ENCODE results near the gene DEDD2. TPM values are rescaled to one million over a fixed set of nuclear protein-coding genes. Genes with fewer than 3 reads are reported as not detected.
A peak's percentile ranks its signal among the peaks of the same experiment; 100 is the strongest.

Gene DEDD2
- total and polyA plus RNA-seq, 4 donors, result 16.4 to 33.8 (median 19.7) TPM

GRCh38 chr19:42174958-42175734, 42.3 kb downstream of the DEDD2 start:
- WGBS, 2 donors, result 47 to 55% methylated on average over 6 of the region's 6 CpGs
- Histone ChIP-seq H3K27ac (ENCODE audit: low read depth in 1 of 2, low read length in 2 of 2) (no peak overlapping the region), H3K4me3 (ENCODE audit: low read length in 2 of 2) (no peak overlapping the region), H3K36me3 (ENCODE audit: control insufficient read depth in 1 of 2, insufficient read depth in 2 of 2, low read length in 1 of 2) (no peaks in the 10 kb centered on the region), H3K9me3 (ENCODE audit: control insufficient read depth, low read length) (no peaks in the 10 kb centered on the region), H3K27me3 (ENCODE audit: control insufficient read depth in 1 of 2, insufficient read depth in 2 of 2, low read length in 1 of 2) (no peaks in the 10 kb centered on the region), H3K4me1 (ENCODE audit: control insufficient read depth in 1 of 2, insufficient read depth in 2 of 2, low read length in 2 of 2) (no peaks in the 10 kb centered on the region)
- DNase-seq (peak in 1 of 2 donors; percentile 32), ATAC-seq (ENCODE audit: low FRiP score) (no peak)
- intact Hi-C loops (cut with DNase I), result no loop called here

GRCh38 chr19:42174188-42174587, 43.3 kb downstream of the DEDD2 start:
- Histone ChIP-seq H3K27ac (ENCODE audit: low read depth in 1 of 2, low read length in 2 of 2) (no peak overlapping the region), H3K4me3 (ENCODE audit: low read length in 2 of 2) (no peak overlapping the region), H3K36me3 (ENCODE audit: control insufficient read depth in 1 of 2, insufficient read depth in 2 of 2, low read length in 1 of 2) (no peaks in the 10 kb centered on the region), H3K27me3 (ENCODE audit: control insufficient read depth in 1 of 2, insufficient read depth in 2 of 2, low read length in 1 of 2) (no peaks in the 10 kb centered on the region), H3K4me1 (ENCODE audit: control insufficient read depth in 1 of 2, insufficient read depth in 2 of 2, low read length in 2 of 2) (no peaks in the 10 kb centered on the region), H3K9me3 (ENCODE audit: control insufficient read depth, low read length) (no peaks in the 10 kb centered on the region)
- DNase-seq (peak in 1 of 2 donors; percentile 26), ATAC-seq (ENCODE audit: low FRiP score) (no peak)
- 83 to 86% methylated on average over 11 of the region's 11 CpGs for WGBS, 2 donors
- intact Hi-C loops (cut with DNase I), result no loop called here

- Histone ChIP-seq H3K4me3 (ENCODE audit: low read length in 2 of 2) (no peak overlapping the region), H3K4me1 (ENCODE audit: control insufficient read depth in 1 of 2, insufficient read depth in 2 of 2, low read length in 2 of 2) (no peaks in the 10 kb centered on the region), H3K36me3 (ENCODE audit: control insufficient read depth in 1 of 2, insufficient read depth in 2 of 2, low read length in 1 of 2) (no peaks in the 10 kb centered on the region), H3K9me3 (ENCODE audit: control insufficient read depth, low read length) (no peaks in the 10 kb centered on the region), H3K27me3 (ENCODE audit: control insufficient read depth in 1 of 2, insufficient read depth in 2 of 2, low read length in 1 of 2) (no peaks in the 10 kb centered on the region), H3K27ac (ENCODE audit: low read depth in 1 of 2, low read length in 2 of 2) (no peak overlapping the region)
- WGBS, 2 donors, result 72 to 74% methylated on average over 5 of the region's 5 CpGs
- intact Hi-C loops (cut with DNase I), result no loop called here
- ATAC-seq (ENCODE audit: low FRiP score) (no peak), DNase-seq (peak in 1 of 2 donors; percentile 14)
Observed at GRCh38 chr19:42173695-42174094, 43.8 kb downstream of the DEDD2 start.

- H3K27ac ChIP-seq (ENCODE audit: low read depth in 1 of 2, low read length in 2 of 2), result no peak overlapping the region
- H3K9me3 ChIP-seq (ENCODE audit: control insufficient read depth, low read length), result no peaks in the 10 kb centered on the region
- no peak for DNase-seq
- H3K4me1 ChIP-seq (ENCODE audit: control insufficient read depth in 1 of 2, insufficient read depth in 2 of 2, low read length in 2 of 2), result no peaks in the 10 kb centered on the region
- H3K27me3 ChIP-seq (ENCODE audit: control insufficient read depth in 1 of 2, insufficient read depth in 2 of 2, low read length in 1 of 2), result no peaks in the 10 kb centered on the region
- WGBS, 2 donors, result 91 to 94% methylated on average over 7 of the region's 7 CpGs
- intact Hi-C loops (cut with DNase I), result no loop called here
- no peak overlapping the region for H3K4me3 ChIP-seq (ENCODE audit: low read length in 2 of 2)
- no peaks in the 10 kb centered on the region for H3K36me3 ChIP-seq (ENCODE audit: control insufficient read depth in 1 of 2, insufficient read depth in 2 of 2, low read length in 1 of 2)
- no peak for ATAC-seq (ENCODE audit: low FRiP score)
Observed at GRCh38 chr19:42172261-42172660, 45.2 kb downstream of the DEDD2 start.

- intact Hi-C loops (cut with DNase I), result no loop called here
- no peak for DNase-seq
Observed at GRCh38 chr19:42170715-42171114, 46.8 kb downstream of the DEDD2 start.

GRCh38 chr19:42169486-42170413, 47.7 kb downstream of the DEDD2 start:
- Histone ChIP-seq H3K4me3 (ENCODE audit: low read length in 2 of 2) (no peak overlapping the region), H3K36me3 (ENCODE audit: control insufficient read depth in 1 of 2, insufficient read depth in 2 of 2, low read length in 1 of 2) (no peaks in the 10 kb centered on the region), H3K27ac (ENCODE audit: low read depth in 1 of 2, low read length in 2 of 2) (no peak overlapping the region), H3K4me1 (ENCODE audit: control insufficient read depth in 1 of 2, insufficient read depth in 2 of 2, low read length in 2 of 2) (no peaks in the 10 kb centered on the region), H3K27me3 (ENCODE audit: control insufficient read depth in 1 of 2, insufficient read depth in 2 of 2, low read length in 1 of 2) (no peaks in the 10 kb centered on the region), H3K9me3 (ENCODE audit: control insufficient read depth, low read length) (no peaks in the 10 kb centered on the region)
- 74 to 77% methylated on average over 19 of the region's 19 CpGs for WGBS, 2 donors
- DNase-seq (no peak), ATAC-seq (ENCODE audit: low FRiP score) (no peak)
- intact Hi-C loops (cut with DNase I), result no loop called here

More at GRCh38 chr19:42170715-42171114, 46.8 kb downstream of the DEDD2 start:
- Histone ChIP-seq H3K36me3 (ENCODE audit: control insufficient read depth in 1 of 2, insufficient read depth in 2 of 2, low read length in 1 of 2) (no peaks in the 10 kb centered on the region), H3K9me3 (ENCODE audit: control insufficient read depth, low read length) (no peaks in the 10 kb centered on the region), H3K27me3 (ENCODE audit: control insufficient read depth in 1 of 2, insufficient read depth in 2 of 2, low read length in 1 of 2) (no peaks in the 10 kb centered on the region), H3K4me1 (ENCODE audit: control insufficient read depth in 1 of 2, insufficient read depth in 2 of 2, low read length in 2 of 2) (no peaks in the 10 kb centered on the region), H3K4me3 (ENCODE audit: low read length in 2 of 2) (no peak overlapping the region), H3K27ac (ENCODE audit: low read depth in 1 of 2, low read length in 2 of 2) (no peak overlapping the region)
- WGBS, 2 donors, result 77 to 79% methylated on average over 16 of the region's 16 CpGs
- no peak for ATAC-seq (ENCODE audit: low FRiP score)

GRCh38 chr19:42168206-42168605, 49.3 kb downstream of the DEDD2 start:
- Histone ChIP-seq H3K27me3 (ENCODE audit: control insufficient read depth in 1 of 2, insufficient read depth in 2 of 2, low read length in 1 of 2) (no peaks in the 10 kb centered on the region), H3K4me3 (ENCODE audit: low read length in 2 of 2) (no peak overlapping the region), H3K36me3 (ENCODE audit: control insufficient read depth in 1 of 2, insufficient read depth in 2 of 2, low read length in 1 of 2) (no peaks in the 10 kb centered on the region), H3K4me1 (ENCODE audit: control insufficient read depth in 1 of 2, insufficient read depth in 2 of 2, low read length in 2 of 2) (no peaks in the 10 kb centered on the region), H3K9me3 (ENCODE audit: control insufficient read depth, low read length) (no peaks in the 10 kb centered on the region), H3K27ac (ENCODE audit: low read depth in 1 of 2, low read length in 2 of 2) (no peak overlapping the region)
- ATAC-seq (ENCODE audit: low FRiP score), result no peak
- no peak for DNase-seq
- intact Hi-C loops (cut with DNase I), result no loop called here
- WGBS, 2 donors, result 67 to 71% methylated on average over 3 of the region's 3 CpGs

- DNase-seq (no peak), ATAC-seq (ENCODE audit: low FRiP score) (no peak)
- Histone ChIP-seq H3K27ac (ENCODE audit: low read depth in 1 of 2, low read length in 2 of 2) (no peak overlapping the region), H3K9me3 (ENCODE audit: control insufficient read depth, low read length) (no peaks in the 10 kb centered on the region), H3K36me3 (ENCODE audit: control insufficient read depth in 1 of 2, insufficient read depth in 2 of 2, low read length in 1 of 2) (no peaks in the 10 kb centered on the region), H3K4me3 (ENCODE audit: low read length in 2 of 2) (no peak overlapping the region), H3K4me1 (ENCODE audit: control insufficient read depth in 1 of 2, insufficient read depth in 2 of 2, low read length in 2 of 2) (no peaks in the 10 kb centered on the region), H3K27me3 (ENCODE audit: control insufficient read depth in 1 of 2, insufficient read depth in 2 of 2, low read length in 1 of 2) (no peaks in the 10 kb centered on the region)
- intact Hi-C loops (cut with DNase I), result no loop called here
- 49 to 50% methylated on average over 7 of the region's 7 CpGs for WGBS, 2 donors
Observed at GRCh38 chr19:42166316-42166715, 51.2 kb downstream of the DEDD2 start.

All from aorta (tissue), 5 donors.